Activated CD8-positive, alpha-beta memory T cell treated with anti-CD3 and anti-CD28 coated beads, Interleukin-2, amount 50 U/mL, for 24 hours (primary cell): ENCODE results near the gene FILIP1.

Source experiments
- DNase-seq: peaks from one replicate; pipeline ENCODE4 v3.0.0-alpha.2; 2020; ENCODE audit errors: extremely low read depth

Gene FILIP1

DNA sequence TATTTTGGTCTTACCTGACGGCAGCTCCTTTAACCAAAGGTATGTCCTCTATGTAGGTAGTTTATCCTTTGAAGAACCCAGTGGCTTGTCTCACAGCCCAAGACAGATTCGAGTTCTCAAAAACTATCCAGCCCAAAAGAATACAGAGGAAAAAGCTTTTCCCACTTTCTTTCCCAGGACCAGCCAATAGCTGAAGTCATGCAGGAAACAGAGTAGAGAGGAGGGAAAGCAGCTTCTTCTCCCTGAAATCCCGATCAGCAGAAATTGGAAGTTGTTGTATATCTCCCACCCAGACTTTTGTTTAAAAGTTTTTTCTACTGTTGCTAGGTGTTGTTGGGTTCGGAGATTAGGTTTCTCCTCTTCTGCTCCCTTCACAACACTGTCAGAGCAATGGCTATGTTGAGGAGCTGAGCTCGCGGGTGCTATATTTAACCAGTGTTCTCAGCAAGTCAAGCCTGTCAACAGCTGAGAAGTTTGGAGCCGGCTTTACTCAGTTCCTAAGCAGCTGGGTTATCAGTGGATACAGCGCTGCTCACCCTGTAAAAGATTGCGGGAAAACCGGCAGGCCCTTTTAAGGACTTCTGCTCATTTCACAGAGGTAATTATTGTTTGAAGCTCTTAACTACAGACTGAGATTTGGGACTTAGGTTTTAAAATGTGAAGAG lies at the start of gene FILIP1:
FILIP1 (minus strand) TSS at position 401 of the 665 bp plus-strand sequence. CDS start 78,828 bp downstream, outside the sequence.
- no peak for DNase-seq

- no peak for DNase-seq
These were observed 49.7 kb upstream of the FILIP1 start for GRCh38 chr6:75543311-75543710.

DNA sequence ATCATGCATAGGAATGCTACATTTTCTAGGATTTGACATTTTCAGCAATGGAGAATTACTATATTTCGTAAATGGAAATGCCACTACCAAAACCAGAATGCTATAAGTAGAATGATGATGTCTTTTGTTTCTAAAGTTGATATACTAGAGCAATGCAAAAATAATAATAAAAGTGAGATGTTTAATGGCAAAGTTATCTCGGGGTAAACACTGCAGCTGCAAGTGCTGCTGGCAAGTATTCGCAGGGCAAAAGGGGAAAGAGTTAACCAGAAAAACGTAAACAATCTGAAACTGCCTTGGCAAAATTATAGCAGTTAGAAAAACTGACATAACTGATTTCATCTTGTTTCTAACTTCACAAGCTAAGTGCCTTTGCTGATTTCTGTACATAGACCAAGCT lies 45.5 kb upstream of the FILIP1 start:
- DNase-seq, result no peak

DNA sequence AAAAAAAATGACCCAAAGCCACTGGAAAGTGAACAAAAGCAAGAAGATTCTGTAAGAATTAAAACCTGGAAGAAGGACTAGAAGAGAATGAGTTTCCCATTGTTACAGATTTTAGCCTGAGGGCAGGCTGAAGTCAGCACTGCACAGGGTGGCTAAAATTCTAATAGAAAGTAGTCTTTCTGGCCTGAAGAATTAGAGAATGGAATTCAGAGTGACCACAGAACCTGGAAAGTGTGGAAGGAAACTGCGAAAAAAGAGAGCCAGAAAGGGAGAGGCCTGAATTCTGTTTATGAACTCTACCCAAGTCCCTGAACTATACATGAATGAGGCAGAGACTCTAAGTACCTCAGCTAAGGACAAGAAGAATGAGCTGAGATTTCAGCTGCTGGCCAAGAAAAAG lies 38.9 kb upstream of the FILIP1 start:
- DNase-seq, result no peak

DNA sequence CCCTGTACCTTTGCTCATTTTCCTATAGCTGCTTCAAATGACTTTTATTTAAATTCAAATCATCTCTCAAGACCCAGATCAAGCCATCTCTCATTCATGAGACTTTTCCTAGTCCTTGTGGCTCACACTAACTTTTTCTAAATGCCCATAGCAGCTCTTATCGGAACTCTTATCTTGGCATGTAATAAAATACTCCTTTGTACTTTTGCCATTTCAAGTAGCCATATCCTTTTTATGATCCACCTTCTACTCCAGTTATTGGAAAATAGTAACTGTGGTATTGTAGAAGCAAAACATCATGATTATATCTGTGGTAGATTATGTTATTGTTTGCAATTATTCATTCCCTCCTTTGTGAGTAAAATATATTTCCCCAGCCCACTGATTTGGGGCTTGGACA lies 37.6 kb upstream of the FILIP1 start:
- no peak for DNase-seq

DNA sequence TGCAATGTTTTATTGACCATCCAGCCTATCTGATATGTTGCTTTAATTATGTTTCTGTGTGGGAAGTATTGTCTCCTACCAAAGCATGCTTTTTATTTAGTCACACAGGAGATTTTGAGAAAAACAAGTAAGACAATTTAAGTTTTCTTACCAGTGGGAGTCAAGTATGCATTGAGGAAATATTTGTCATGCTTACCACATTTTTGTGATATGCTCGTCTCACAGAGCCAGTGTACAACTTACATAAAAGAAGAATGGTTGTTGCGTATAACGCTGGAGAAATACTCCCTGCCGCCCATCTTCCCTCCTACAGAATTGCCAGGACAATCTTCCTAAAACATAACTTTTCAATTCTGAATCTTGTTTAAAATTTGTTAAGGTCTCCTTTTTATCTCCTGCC lies 37.1 kb upstream of the FILIP1 start:
- DNase-seq, result no peak

DNA sequence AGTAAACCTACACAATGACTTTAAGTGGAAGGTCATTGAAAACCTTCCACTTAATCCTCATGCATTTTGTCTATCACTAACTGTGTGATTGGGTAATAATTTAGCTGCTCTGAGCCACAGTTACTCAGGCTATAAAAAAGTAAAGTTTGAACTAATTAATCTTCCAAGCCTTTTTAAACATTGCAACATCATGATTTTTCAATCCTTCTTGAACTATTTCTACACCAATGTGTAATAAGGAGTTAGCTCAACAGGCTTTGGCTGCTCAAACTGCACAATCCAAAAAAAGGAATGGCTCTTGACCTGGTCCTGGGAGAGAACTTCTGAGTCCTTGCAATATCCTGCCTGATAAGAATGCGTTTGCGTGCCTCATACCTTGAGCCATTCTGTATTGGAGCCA lies 34.8 kb upstream of the FILIP1 start:
- no peak for DNase-seq

DNA sequence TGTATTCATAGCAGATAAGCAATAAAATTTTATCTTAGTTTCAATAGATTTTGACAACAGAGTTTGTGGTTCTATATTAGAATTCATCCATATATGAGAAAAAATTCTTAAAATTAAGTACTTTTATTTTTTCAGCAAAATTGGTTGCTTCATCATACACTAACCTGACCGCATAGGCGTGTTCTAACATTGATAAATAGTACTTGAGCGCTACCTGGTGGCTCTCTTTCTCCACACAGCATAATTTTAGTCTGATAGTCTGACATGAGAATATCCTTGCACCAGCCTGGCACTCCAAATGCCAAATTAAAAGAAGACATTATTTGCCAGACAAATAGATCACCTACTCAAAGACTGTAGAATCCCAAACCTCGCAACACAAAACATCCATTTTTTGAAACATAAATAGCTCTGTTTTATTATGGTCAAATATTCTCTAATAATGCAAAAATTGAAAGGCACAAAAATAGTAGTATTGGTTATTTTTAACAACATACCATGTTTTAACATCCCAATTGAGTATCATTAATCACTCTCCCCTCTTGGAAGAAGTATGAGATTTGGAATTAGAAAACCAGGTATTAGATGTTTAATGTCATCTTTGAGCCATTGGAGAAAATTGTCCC lies 33.0 kb upstream of the FILIP1 start:
- DNase-seq, result peak; percentile 9

DNA sequence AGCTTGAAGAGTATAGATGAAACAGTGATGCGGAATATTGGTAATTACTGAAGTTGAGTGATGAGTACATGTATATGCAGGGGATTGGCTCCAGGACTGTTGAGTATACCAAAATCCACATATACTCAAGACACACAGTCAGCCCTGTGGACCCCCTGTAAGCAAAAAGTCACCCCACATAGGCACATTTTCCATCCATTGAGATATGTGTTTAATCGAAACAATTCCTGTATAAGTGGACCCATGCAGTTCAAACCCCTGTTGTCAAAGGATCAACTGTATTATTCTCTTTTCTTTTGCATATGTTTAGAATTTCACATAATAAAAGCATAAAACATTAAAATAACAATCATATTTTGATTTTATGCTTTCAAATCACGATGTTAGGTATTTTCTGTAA lies 32.1 kb upstream of the FILIP1 start:
- DNase-seq, result no peak

DNA sequence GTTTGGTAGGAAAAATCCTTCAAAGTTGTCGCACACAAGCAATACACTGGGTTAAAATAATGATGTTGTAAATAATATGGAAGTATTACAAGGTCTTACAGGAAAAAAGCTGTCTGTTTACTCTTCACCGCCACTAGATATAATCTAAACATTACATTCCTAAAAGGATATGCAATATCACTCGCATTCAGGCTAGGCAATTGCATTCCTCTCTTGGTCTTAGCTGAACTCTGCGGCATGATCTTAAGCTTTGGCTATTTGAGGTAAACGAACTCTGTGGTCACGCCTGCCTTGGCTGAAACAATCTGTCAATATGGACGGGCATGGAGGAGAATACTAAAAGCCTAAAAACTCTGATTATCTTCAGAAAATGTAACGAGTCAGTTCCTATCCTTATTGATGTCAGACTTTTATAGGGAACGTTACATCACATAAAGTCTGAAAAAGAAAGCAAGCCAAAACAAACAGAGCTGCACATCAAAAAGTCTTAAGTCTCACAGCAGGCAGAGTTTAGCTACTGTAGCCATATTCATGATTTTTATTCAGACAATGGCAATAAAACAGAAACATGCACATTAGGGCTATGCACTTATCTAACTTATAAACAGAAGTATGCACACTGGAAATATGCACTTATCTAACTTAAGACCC lies 30.8 kb upstream of the FILIP1 start:
- no peak for DNase-seq

GRCh38 chr6:75516757-75517156 lies 23.2 kb upstream of the FILIP1 start:
- DNase-seq, result no peak

DNA sequence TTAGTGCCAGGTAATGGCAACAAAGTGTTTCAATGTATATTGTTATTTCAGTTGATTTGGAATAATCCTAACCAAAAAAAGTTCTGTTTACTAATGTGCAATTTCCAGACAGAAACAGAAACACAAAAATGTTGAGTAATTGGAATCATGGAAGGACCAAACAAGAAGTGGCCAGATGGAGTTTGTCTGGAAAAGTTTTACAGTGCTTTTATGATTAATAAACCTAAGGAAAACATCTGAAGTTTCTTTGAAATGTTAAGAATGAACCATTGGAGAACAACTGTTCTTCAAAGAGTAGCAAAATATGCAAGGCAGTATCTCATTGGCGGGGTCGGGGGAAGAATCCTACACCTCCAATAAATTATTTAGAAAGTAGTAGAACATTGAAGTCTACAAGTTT lies 19.0 kb upstream of the FILIP1 start:
- no peak for DNase-seq

DNA sequence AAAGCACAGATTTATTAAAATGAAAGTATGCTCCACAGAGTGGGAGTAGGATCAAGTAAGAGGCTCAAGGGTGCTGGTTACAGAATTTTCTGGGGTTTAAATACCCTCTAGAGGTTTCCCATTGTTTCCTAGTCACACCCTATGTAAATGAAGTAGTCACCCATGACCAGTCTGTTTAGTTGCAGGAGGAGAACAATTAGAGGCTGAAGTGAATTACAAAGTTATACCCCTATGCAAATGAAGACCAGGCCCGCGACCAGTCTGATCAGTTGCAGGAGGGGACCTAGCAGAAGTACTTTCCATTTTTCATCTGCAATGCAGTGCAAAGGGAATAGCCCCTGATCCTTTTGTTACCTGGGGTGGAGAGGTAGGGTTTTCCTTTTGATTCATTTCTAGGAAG lies 11.8 kb upstream of the FILIP1 start:
- no peak for DNase-seq

- no peak for DNase-seq
These were observed 11.0 kb upstream of the FILIP1 start for GRCh38 chr6:75504465-75505222.

DNA sequence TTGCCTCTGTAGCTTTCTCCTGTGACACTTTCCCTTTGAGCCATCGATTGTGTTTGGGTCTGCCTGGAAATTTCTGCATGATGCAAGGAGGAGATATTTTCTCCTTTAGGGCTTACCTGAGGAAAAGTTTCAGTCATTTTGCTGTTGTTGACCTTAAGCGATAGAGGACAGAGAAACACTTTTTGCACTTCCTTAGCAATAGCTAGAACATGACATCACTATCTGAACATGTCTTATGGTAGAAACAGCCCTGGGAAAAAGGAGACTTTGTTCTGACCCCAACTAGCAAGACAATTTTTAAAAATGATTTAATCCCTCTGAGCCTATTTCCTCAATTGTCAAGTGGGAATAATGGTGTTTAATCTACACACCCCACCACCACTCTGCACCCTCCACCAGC lies 9.7 kb upstream of the FILIP1 start:
- no peak for DNase-seq

DNA sequence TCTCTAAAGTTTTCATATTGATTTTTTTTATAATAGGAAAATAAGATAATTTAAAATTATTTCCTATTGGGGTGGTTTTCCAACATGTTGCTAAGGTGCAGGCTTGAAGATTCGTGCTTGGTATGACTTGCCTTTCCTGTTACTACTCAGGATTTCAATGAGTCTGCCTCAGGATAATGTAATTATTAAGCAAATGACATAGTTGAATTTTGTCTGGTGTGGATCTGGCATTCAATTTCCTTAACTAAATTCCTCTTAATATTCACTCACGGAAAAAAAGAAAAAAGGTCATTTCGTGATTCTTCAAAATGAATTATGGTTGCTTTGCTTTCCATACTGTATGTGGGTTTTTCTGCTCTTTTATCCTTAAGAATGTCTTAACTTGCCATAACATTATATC lies 9.3 kb upstream of the FILIP1 start:
- DNase-seq, result no peak

DNA sequence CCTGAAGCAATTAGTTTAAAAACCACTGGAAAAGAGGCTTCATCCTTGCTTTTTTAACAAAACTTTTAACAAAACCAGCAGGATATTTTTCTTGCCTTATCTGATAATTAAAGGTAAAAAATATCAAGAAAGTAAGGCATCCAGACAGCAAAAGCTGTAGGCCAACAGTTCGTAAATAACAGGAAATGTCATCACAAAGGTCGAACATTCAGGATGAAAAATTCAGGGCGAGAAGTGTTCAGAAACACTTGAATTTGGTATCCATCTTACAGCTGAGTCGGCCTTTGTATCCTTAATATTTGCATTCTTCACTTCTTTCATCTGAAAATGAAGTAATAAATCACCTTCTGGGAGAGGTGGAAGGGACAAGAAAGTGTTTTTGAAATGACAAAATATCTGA lies 8.2 kb upstream of the FILIP1 start:
- DNase-seq, result no peak

DNA sequence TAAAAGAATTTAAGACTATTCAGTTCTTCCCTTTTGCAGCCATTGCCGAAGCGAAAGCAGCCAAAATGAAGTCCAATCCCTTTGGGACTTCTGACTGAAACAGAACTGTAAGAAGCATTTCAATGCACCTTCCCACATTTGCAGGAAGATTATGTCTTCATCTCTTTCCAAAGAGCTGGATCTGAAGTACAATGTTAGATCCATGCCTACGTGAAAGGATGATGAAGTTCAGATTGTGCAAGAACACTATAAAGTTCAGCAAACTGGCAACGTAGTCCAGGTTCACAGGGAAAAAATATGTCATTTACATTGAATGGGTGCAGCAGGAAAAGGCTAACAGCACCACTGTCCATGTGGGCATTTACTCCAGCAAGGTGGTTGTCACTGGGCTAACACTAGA lies 6.0 kb upstream of the FILIP1 start:
- DNase-seq, result no peak

- DNase-seq, result no peak
These were observed 5.3 kb upstream of the FILIP1 start for GRCh38 chr6:75498862-75499261.

DNA sequence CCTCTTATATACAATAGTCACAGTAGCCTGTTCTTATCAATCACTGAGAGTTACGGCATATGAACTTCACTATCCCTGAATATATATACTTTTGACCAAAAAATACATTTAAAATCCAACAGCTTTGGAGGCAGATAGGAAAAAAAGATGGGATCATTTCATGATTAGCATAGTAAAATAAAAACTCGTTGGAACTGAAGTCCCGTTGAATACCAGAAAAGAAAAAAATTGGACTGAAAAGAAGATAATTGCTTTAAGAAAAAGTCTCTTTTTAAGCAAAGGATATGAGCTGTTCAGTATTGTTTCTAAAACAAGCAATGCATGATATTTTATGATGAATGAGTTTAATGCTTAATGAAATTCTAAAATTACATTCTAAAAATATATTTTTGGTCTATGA lies 4.4 kb upstream of the FILIP1 start:
- DNase-seq, result no peak

GRCh38 chr6:75495011-75495410 lies 1.4 kb upstream of the FILIP1 start:
- no peak for DNase-seq

DNA sequence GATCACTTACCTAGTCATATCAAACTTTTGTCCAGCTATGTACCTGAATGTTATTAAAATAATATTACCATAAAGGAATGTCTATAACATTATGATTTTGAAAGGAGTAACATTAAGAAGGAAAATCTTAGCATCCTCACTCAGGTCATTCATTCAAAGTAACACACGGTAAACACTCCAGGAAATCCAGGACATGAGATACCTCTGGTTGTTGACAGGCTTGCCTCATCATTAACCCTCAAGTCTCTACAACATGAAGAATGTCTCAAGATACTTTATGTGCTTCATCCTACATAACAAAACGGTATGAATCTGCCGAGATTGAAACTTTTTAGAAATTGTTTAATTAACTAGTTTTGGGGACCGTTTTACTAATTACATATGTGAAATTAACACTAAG lies 690 bp upstream of the FILIP1 start:
- DNase-seq, result no peak
